ENCODE results near the gene LCN1. TPM values are rescaled to one million over a fixed set of nuclear protein-coding genes. Genes with fewer than 3 reads are reported as not detected.
"Not testable (repeated sequence)": the region's sequence is repeated elsewhere in the genome, so short reads cannot be mapped to it uniquely, and the experiment has no call there.

LCN1 gene
- total RNA-seq, 2 experiments from 2014 or later: not detected

GRCh38 chr9:135507104-135508035 lies 13.9 kb upstream of the LCN1 start:
- no peak overlapping the region for H3K27ac Mint-ChIP-seq
- H3K4me1 Mint-ChIP-seq: peaks cover 11% of the 10 kb centered on the region
- H3K4me3 Mint-ChIP-seq: no peak overlapping the region
- H3K27me3 Mint-ChIP-seq: peaks cover 4% of the 10 kb centered on the region
- H3K36me3 Mint-ChIP-seq: peaks cover 20% of the 10 kb centered on the region
- peaks cover 8% of the 10 kb centered on the region for H3K9me3 Mint-ChIP-seq
- no peak for DNase-seq

DNA sequence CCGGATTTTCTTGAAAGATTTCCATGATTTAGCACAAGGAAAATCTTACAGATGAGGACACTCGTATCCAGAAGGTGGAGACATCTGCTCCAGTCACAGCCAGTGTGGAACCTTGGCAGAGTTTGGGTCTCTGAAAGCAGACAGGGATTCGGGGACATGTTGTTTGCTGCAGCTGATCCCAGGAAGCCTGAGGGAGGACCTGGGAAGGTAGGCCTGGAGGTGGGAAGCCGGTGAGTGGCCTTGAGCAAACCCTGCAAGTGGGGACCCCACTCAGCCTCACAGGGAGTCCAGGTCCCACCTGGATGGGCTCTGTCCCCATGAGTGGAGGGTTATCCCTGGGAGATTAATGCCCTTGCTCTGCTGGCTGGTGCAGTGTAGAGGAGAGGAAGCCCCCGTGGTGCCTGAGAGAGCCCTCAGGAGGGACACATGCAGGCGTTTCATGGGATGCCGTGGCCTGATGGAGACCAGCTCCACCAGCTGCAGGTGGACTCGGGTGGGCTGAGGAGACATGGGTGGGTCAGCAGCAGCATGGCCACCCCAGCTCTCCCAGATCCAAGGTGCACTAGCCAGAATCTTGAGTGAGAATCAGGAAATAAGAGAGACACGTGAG lies 12.9 kb upstream of the LCN1 start:
- Mint-ChIP-seq H3K36me3 (peaks cover 16% of the 10 kb centered on the region), H3K4me1 (peaks cover 11% of the 10 kb centered on the region)
- DNase-seq: no peak

DNA sequence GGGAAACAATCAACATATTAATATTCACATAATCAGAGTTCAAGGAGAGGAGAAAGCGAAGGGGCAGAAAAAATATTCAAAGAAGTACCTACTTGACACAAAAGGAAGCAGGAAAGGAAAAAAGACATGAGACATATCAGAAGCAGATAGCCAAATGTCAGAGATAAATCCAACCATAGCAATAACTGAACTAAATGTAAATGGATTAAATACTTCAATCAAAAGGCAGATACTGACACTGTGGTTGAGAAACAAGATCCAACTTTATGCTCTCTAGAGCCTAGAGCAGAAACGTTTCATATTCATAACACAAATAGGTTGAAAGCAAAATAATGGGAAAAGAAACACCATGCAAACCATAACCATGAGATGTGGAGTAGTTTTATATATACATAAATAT lies 11.8 kb upstream of the LCN1 start:
- Mint-ChIP-seq H3K4me3 (no peak overlapping the region), H3K9me3 (peaks cover 8% of the 10 kb centered on the region), H3K4me1 (peaks cover 7% of the 10 kb centered on the region), H3K27ac (no peak overlapping the region), H3K36me3 (peaks cover 9% of the 10 kb centered on the region), H3K27me3 (peaks cover 9% of the 10 kb centered on the region)
- no peak for DNase-seq

More for the DNA sequence above, 12.9 kb upstream of the LCN1 start:
- Mint-ChIP-seq H3K27me3 (peaks cover 9% of the 10 kb centered on the region), H3K9me3 (peaks cover 8% of the 10 kb centered on the region), H3K4me3 (no peak overlapping the region), H3K27ac (no peak overlapping the region)

DNA sequence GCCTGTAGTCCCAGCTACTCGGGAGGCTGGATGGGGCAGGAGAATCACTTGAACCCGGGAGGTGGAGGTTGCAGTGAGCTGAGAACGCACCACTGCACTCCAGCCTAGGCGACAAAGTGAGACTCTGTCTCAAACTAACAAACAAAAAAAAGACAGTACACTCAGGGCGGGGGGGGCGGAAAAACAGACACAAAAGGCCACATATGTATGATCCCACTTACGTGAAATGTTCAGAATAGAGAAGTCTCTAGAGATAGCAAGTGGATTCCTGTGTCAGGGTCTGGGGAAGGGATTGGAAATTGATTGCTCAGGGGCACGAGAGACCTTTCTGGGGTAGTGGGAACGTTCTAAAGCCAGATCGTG lies 9.0 kb upstream of the LCN1 start:
- Mint-ChIP-seq H3K4me3 (no peak overlapping the region), H3K27ac (no peak overlapping the region), H3K9me3 (peaks cover 8% of the 10 kb centered on the region)

DNA sequence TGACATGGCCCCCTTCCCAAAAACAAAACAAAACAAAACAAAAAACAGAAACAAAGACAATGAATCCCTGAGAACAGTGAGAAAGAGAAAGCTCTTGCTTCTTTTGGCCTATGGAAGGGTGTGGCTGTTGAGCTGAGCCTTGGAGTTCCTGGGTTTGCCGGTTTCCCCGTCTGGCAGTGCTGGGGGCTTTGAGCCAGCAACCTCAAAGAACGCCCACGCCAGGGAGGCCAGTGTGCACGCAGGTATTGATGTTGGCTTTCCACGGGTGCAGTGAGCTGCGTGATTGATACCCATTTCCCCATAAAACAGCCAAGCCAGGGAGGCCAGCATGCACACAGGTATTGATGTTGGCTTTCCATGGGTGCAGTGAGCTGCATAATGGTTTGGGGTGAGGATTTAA lies 8.3 kb upstream of the LCN1 start:
- Mint-ChIP-seq H3K9me3 (peaks cover 8% of the 10 kb centered on the region), H3K27ac (no peak overlapping the region), H3K4me3 (no peak overlapping the region), H3K27me3 (peaks cover 14% of the 10 kb centered on the region), H3K36me3 (no peaks in the 10 kb centered on the region), H3K4me1 (peaks cover 9% of the 10 kb centered on the region)
- DNase-seq: no peak

More for the DNA sequence above, 9.0 kb upstream of the LCN1 start:
- H3K4me1 Mint-ChIP-seq: peaks cover 9% of the 10 kb centered on the region
- no peaks in the 10 kb centered on the region for H3K36me3 Mint-ChIP-seq
- no peak for DNase-seq
- peaks cover 9% of the 10 kb centered on the region for H3K27me3 Mint-ChIP-seq

DNA sequence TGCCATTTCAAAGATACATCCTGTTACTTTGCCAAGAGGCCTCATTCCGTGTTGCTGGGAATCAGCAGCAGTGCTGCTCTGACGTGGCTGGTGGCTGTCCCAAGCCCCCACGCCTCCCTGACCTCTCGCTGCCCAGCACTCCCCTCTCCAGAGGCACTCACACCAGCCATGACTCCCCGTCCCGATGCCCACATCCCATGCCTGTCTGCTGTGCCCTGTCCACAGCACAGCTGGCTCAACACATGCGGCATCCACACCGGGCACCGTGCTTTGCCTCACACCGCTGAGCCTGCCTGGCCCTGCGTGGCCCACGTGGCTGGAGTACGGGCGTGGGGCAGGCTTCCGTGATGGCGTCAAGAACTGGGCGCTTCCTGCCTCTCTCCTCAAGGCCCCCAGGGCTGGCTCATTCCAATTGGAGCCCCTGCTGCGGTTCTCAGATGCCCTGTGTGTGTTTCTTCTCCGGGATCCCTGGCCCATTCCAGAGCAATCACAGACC lies 7.8 kb upstream of the LCN1 start:
- Mint-ChIP-seq H3K4me3 (no peak overlapping the region), H3K27me3 (peaks cover 17% of the 10 kb centered on the region), H3K27ac (no peak overlapping the region), H3K36me3 (no peaks in the 10 kb centered on the region), H3K9me3 (peaks cover 8% of the 10 kb centered on the region), H3K4me1 (peaks cover 9% of the 10 kb centered on the region)
- DNase-seq: no peak

DNA sequence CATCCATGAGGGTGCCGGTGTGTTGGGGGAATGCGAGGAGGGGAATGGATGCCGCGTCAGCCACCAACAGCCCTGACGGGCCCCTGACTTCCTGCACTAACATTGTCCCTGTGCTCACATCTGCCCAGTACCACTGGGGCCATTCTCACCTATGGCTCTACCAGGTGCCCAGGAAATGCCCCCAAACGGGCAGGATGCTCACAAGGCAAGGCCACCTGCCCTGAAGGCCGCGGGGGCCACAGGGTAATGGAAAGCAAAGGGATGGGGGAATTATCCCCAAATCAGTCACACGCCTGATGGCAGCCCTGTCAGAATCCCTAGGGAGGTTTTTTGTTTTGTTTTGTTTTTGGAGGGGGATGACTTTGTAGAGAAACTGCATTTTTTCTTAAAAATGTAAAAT lies 7.3 kb upstream of the LCN1 start:
- DNase-seq, H3K27ac Mint-ChIP-seq, H3K4me3 Mint-ChIP-seq, H3K9me3 Mint-ChIP-seq, H3K36me3 Mint-ChIP-seq, H3K4me1 Mint-ChIP-seq: not testable (repeated sequence)
- H3K27me3 Mint-ChIP-seq: peaks cover 19% of the 10 kb centered on the region

GRCh38 chr9:135514342-135515082 lies 6.7 kb upstream of the LCN1 start:
- Mint-ChIP-seq H3K9me3 (peaks cover 1% of the 10 kb centered on the region), H3K4me3 (no peak overlapping the region), H3K36me3 (no peaks in the 10 kb centered on the region), H3K27me3 (peaks cover 20% of the 10 kb centered on the region), H3K27ac (no peak overlapping the region), H3K4me1 (peaks cover 9% of the 10 kb centered on the region)
- DNase-seq: no peak

DNA sequence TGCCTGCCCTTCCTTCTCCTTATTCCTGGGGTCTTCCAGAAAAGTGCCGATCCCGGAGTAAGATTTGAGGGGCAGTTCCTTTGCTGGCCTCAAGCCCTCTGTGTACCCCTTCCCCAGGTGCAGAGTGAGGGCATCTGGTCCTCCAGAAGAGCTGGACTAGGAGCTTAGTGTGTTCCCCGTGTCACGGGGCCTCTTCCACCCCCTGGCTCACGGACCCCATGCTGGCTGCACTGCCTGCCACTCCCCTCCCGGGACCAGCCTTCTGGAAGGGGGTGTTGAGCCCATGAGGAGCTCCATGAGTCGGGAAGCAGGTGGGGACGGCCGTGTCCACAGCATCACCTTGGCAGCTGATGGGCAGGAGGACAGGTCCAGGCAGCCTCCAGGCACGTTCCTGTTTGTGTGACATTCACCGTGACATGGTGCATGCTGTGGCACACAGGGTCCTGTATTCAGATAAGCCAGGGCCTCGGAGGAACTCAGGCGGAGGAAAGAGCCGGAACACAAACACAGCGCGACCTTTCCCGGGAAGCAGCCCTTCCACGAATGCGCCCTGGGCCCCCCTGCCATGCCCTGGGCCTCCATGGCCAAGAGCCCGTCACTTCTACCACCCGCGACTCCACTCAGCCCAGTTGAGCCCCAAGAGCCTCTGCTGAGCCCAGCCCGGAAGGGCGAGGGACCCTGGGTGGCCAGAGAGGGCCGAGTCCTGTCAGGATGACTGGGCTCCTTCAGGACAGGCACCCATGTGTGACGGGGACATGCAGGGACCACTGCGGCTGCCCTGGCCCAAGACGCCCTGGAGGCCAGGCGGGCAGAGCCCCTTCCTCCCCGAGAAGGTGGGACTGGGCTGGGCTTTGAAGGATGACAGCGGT lies 5.9 kb upstream of the LCN1 start:
- Mint-ChIP-seq H3K36me3 (no peaks in the 10 kb centered on the region), H3K4me1 (peaks cover 9% of the 10 kb centered on the region), H3K9me3 (no peaks in the 10 kb centered on the region)

DNA sequence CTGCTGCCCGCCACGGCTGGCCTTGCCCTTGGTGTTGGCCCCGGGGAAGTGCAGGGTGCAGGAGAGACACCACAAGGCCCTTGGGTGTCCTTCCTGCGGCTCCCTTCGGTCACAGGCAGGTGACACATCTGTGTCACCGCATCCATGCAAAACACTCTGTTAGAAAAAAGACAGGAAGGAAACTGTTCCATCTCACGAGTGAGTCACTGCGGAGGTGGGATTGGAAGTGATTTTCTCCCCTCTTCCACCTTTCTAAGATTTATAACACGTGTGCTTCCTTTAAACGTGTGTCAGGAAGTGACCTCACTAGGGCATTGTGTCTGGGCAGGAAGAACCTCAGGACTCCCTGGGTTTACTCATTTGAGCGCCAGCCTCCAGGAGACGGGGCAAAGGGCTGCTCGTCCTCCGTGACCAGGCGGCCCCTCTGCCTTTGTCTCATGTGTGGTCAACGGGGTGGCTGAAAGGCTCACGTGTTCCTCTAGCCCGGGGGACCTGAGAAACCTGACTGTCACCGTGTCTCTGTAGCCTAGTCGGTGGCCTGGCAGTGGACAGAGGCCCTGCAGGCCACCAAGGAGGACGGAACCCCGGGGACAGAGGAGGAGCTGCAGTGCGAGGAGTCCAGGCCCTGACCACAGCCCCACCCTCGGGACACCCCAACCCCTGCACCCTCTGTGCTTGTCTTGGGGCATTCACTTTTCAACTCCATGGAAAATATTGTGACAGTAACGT lies 4.9 kb upstream of the LCN1 start:
- DNase-seq: no peak
- Mint-ChIP-seq H3K4me1 (peaks cover 7% of the 10 kb centered on the region), H3K27ac (no peak overlapping the region), H3K4me3 (no peak overlapping the region), H3K27me3 (peaks cover 23% of the 10 kb centered on the region), H3K36me3 (no peaks in the 10 kb centered on the region), H3K9me3 (no peaks in the 10 kb centered on the region)

More for the DNA sequence above, 5.9 kb upstream of the LCN1 start:
- no peak overlapping the region for H3K4me3 Mint-ChIP-seq
- H3K27me3 Mint-ChIP-seq: peaks cover 23% of the 10 kb centered on the region
- DNase-seq: no peak
- H3K27ac Mint-ChIP-seq: no peak overlapping the region

GRCh38 chr9:135517407-135517822 lies 3.8 kb upstream of the LCN1 start:
- Mint-ChIP-seq H3K4me1 (peaks cover 3% of the 10 kb centered on the region), H3K36me3 (no peaks in the 10 kb centered on the region), H3K27me3 (peaks cover 19% of the 10 kb centered on the region), H3K9me3 (no peaks in the 10 kb centered on the region), H3K27ac (no peak overlapping the region), H3K4me3 (no peak overlapping the region)
- no peak for DNase-seq

- H3K4me3 Mint-ChIP-seq: no peak overlapping the region
- H3K36me3 Mint-ChIP-seq: no peaks in the 10 kb centered on the region
- DNase-seq: no peak
- no peak overlapping the region for H3K27ac Mint-ChIP-seq
- H3K27me3 Mint-ChIP-seq: peaks cover 14% of the 10 kb centered on the region
- peaks cover 3% of the 10 kb centered on the region for H3K4me1 Mint-ChIP-seq
- H3K9me3 Mint-ChIP-seq: no peaks in the 10 kb centered on the region
These were observed 1.9 kb upstream of the LCN1 start for GRCh38 chr9:135519179-135519971.

GRCh38 chr9:135521608-135522095 lies 412 bp downstream of the LCN1 start:
- no peak overlapping the region for H3K4me3 Mint-ChIP-seq
- H3K4me1 Mint-ChIP-seq: no peaks in the 10 kb centered on the region
- peaks cover 14% of the 10 kb centered on the region for H3K27me3 Mint-ChIP-seq
- H3K9me3 Mint-ChIP-seq: no peaks in the 10 kb centered on the region
- H3K27ac Mint-ChIP-seq: no peak overlapping the region
- no peaks in the 10 kb centered on the region for H3K36me3 Mint-ChIP-seq
- no peak for DNase-seq
